PC-9 (cell line): Measurements from ENCODE around the gene NBEAL1.

Experiments
- CTCF ChIP-seq: fragments of 200-600 bp; sonication (generic); conservative IDR thresholded peaks from 2 replicates; pipeline ENCODE4 v1.6.1; 2017; ENCODE audit warnings: mixed run types, antibody characterized with exemption, mild to moderate bottlenecking, moderate library complexity
- EZH2 ChIP-seq: fragments of 200-600 bp; sonication (generic); IDR thresholded peaks from 2 replicates; pipeline ENCODE4 v1.8.0; 2017; ENCODE audit warnings: antibody characterized with exemption, low read depth

- no peak for TF ChIP-seq CTCF
- no peak for TF ChIP-seq EZH2
Observed at GRCh38 chr2:203052539-203052938, 37.9 kb downstream of the NBEAL1 start.
